Ascending aorta (tissue), 2 donors: ENCODE results near the gene APBB1IP. TPM values are rescaled to one million over a fixed set of nuclear protein-coding genes. Genes with fewer than 3 reads are reported as not detected.
"Not testable (repeated sequence)": the region's sequence is repeated elsewhere in the genome, so short reads cannot be mapped to it uniquely, and the experiment has no call there.

Experiments used
- DNase-seq, 2 donors: peaks; one replicate each; pipeline ENCODE4 v3.0.0-alpha.2; 2019; ENCODE audit warnings: low spot score in 2 of 2
- H3K27ac ChIP-seq, 2 donors: fragments of 200-600 bp; sonication (generic); one replicate each; pipeline ENCODE4 v1.5.1; 2016 to 2017; ENCODE audit warnings: mild to moderate bottlenecking in 1 of 2
- H3K27me3 ChIP-seq: fragments of 200-600 bp; sonication (generic); one replicate; pipeline ENCODE4 v1.5.1; 2017
- H3K36me3 ChIP-seq, 2 donors: fragments of 200-600 bp; sonication (generic); one replicate each; pipeline ENCODE4 v1.5.1; 2016
- H3K4me1 ChIP-seq, 2 donors: fragments of 200-600 bp; sonication (generic); one replicate each; pipeline ENCODE4 v1.5.1; 2016 to 2017; ENCODE audit warnings: mild to moderate bottlenecking in 1 of 2
- H3K4me3 ChIP-seq, 2 donors: fragments of 200-600 bp; sonication (generic); one replicate each; pipeline ENCODE4 v1.5.1; 2016 to 2017; ENCODE audit warnings: mild to moderate bottlenecking in 1 of 2
- H3K9me3 ChIP-seq, 2 donors: fragments of 200-600 bp; sonication (generic); one replicate each; pipeline ENCODE4 v1.5.1; 2016
- intact Hi-C: fragments of 100-400 bp; cut with DNase I; formaldehyde crosslinking; loops from one replicate; pipeline ENCODE4 v1.15.1; 2023
- total RNA-seq: library from RNA; depleted of rRNA; stranded (reverse); fragments of >200 nt; gene quantifications from one replicate; pipeline ENCODE4 v1.1.0, GENCODE V29; 2016
- TF ChIP-seq, protein P1 (sequence below), 3 experiments: fragments of 200-600 bp in 2 of 3; fragments of 450-650 bp in 1 of 3; sonication (generic) in 2 of 3; IDR thresholded peaks; one replicate each; pipeline ENCODE4 v1.5.1; 2016 to 2019; ENCODE audit warnings: antibody characterized with exemption in 3 of 3, mild to moderate bottlenecking in 1 of 3, moderate library complexity in 1 of 3

The APBB1IP gene
- total RNA-seq, 1 donor from 2014 or later, result not detected

DNA sequence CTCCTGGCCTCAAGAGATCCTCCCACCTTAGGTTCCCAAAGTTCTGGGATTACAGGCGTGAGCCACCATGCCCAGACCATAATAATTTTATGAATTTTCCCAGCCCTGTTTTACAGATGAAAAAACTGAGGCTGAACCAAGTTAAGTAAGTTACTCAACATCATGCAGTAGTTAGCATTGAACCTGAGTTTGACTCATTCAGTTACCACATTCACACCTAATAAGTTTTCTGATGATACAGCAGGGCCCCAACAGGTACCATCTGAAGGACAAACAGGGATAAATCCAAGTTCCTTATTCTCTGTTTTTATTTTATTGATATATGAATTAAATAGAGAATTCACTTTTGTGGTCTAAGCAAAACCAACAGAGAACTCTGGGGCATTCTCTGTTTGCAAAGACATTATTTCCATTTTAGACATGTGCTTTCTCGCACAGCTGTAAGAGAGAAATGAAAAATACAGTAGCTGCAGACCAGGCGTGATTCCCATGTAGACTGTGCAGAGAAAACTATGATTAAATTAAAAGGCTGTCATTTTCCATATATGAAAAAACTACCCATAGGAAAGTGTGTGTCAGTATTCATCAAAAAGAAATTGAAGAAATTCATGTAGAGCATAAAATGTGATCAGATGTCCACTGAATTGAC is 26.6 kb downstream of the APBB1IP start:
- Histone ChIP-seq H3K4me1 (no peaks in the 10 kb centered on the region), H3K27me3 (no peaks in the 10 kb centered on the region), H3K36me3 (no peaks in the 10 kb centered on the region), H3K9me3 (no peaks in the 10 kb centered on the region), H3K27ac (no peak overlapping the region), H3K4me3 (no peak overlapping the region)
- intact Hi-C loops, result no loop called here
- TF ChIP-seq, protein P1, sequence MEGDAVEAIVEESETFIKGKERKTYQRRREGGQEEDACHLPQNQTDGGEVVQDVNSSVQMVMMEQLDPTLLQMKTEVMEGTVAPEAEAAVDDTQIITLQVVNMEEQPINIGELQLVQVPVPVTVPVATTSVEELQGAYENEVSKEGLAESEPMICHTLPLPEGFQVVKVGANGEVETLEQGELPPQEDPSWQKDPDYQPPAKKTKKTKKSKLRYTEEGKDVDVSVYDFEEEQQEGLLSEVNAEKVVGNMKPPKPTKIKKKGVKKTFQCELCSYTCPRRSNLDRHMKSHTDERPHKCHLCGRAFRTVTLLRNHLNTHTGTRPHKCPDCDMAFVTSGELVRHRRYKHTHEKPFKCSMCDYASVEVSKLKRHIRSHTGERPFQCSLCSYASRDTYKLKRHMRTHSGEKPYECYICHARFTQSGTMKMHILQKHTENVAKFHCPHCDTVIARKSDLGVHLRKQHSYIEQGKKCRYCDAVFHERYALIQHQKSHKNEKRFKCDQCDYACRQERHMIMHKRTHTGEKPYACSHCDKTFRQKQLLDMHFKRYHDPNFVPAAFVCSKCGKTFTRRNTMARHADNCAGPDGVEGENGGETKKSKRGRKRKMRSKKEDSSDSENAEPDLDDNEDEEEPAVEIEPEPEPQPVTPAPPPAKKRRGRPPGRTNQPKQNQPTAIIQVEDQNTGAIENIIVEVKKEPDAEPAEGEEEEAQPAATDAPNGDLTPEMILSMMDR (IDR thresholded peaks at IDR 0.05), result no peak
- DNase-seq, result no peak

DNA sequence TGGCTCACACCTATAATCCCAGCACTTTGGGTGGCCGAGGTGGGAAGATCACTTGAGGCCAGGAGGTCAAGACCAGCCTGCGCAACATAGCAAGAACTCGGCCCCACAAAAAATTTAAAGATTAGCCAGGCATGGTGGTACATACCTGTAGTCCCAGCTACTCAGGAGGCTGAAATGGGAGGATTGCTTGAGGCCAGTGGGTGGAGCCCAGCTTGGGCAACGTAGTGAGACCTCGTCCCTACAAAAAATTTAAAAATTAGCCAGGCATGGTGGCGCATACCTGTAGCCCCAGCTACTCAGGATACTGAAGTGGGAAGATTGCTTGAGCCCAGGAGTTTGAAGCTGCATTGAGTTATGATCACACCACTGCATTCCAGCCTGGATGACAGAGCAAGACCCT is 28.4 kb downstream of the APBB1IP start:
- H3K36me3 ChIP-seq, H3K9me3 ChIP-seq, H3K27ac ChIP-seq, H3K4me3 ChIP-seq, intact Hi-C loops, H3K4me1 ChIP-seq, DNase-seq, H3K27me3 ChIP-seq: not testable (repeated sequence)

DNA sequence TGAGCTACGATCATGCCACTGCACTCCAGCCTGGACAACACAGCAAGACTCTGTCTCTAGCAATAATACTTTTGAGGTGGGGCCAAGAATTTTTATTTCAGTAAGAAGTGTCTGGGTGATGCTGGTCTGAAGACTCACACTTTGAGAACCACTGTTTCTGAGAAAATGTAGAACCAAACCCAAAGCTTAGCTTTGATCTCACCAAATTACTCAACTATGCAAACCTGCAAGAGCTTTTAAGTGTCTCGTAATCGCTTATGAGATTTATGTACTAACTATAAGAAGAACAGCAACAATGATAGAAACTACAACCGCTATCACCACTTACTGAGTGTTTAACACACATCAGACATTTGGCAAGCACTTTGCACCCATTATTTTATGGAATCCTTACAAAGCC is 29.5 kb downstream of the APBB1IP start:
- Histone ChIP-seq H3K27me3 (no peaks in the 10 kb centered on the region), H3K27ac (no peak overlapping the region), H3K9me3 (no peaks in the 10 kb centered on the region), H3K4me3 (no peak overlapping the region), H3K36me3 (no peaks in the 10 kb centered on the region), H3K4me1 (no peaks in the 10 kb centered on the region)
- intact Hi-C loops, result no loop called here
- DNase-seq, result no peak
- TF ChIP-seq, protein P1 (IDR thresholded peaks at IDR 0.05), result no peak

DNA sequence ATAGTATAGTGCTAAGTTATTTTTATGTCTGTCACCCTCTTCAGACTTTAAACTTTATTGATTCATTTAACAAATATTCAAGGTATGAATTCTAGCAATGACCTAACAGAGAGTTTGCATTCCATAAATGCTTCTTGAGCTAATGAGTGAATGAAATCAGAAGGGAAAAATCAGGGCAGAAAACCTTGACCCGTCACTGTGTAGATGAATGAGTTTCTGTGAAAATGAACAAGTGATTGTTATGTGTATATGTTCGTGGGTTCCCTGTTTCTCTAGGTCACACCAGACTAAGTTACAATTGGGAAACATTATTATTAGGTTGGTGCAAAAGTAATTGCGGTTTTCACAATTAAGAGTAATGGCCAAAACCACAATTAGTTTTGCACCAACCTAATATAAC is 30.1 kb downstream of the APBB1IP start:
- Histone ChIP-seq H3K36me3 (no peaks in the 10 kb centered on the region), H3K4me3 (no peak overlapping the region), H3K27me3 (no peaks in the 10 kb centered on the region), H3K9me3 (no peaks in the 10 kb centered on the region), H3K27ac (no peak overlapping the region), H3K4me1 (no peaks in the 10 kb centered on the region)
- no peak for DNase-seq
- intact Hi-C loops, result no loop called here
- TF ChIP-seq, protein P1 (IDR thresholded peaks at IDR 0.05), result no peak

DNA sequence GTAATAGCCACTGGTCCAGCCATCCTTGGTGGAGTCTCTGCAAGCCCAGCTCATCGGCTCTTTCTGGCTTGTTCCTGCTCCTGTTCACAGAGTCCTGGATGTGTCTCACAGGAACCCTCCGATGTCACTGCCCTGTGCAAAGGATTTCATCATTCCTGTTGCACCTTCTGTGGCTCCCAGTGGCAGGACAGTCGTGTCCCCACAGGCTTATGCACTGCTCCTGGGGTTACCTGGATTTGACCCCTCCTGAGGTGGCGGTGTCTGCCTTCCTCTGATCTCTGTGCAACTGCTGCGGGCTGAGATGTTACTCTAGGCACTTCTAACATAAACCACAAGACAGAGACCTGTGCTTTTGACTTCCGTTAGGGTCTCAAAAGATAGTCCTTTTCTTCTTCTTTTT is 30.6 kb downstream of the APBB1IP start:
- Histone ChIP-seq H3K27me3 (no peaks in the 10 kb centered on the region), H3K4me3 (no peak overlapping the region), H3K9me3 (no peaks in the 10 kb centered on the region), H3K27ac (no peak overlapping the region), H3K4me1 (no peaks in the 10 kb centered on the region), H3K36me3 (no peaks in the 10 kb centered on the region)
- no peak for DNase-seq
- TF ChIP-seq, protein P1 (IDR thresholded peaks at IDR 0.05), result no peak
- intact Hi-C loops, result no loop called here

DNA sequence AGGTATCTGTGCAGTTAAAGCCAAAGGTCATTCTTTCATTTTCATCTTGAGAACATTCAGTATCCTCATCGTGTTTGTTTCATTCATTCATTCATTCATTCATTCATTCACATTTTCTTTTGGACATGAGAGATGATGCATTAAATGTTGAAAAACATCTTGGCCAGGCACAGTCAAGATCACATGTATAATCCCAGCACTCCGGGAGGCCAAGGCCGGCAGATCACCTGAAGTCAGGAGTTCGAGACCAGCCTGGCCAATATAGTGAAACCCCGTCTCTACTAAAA is 34.3 kb downstream of the APBB1IP start:
- H3K36me3 ChIP-seq, result no peaks in the 10 kb centered on the region
- no peak for DNase-seq
- intact Hi-C loops, result no loop called here
- TF ChIP-seq, protein P1 (IDR thresholded peaks at IDR 0.05), result no peak
- H3K4me3 ChIP-seq, result no peak overlapping the region
- no peak overlapping the region for H3K27ac ChIP-seq
- H3K9me3 ChIP-seq, result no peaks in the 10 kb centered on the region
- no peaks in the 10 kb centered on the region for H3K27me3 ChIP-seq
- no peaks in the 10 kb centered on the region for H3K4me1 ChIP-seq
